Measurements from ENCODE around the gene IP6K1. TPM values are rescaled to one million over a fixed set of nuclear protein-coding genes. Genes with fewer than 3 reads are reported as not detected.

The IP6K1 gene
- total and polyA plus RNA-seq, 2 experiments from 2014 or later = 10.7 to 35.5 TPM

- H3K27ac Mint-ChIP-seq = peak overlapping the region; percentile 95
- Histone ChIP-seq H3K4me1 (ENCODE audit: insufficient read depth) (no peaks in the 10 kb centered on the region; the same call in 1 of the 2 replicates), H3K79me2 (replicated peaks; ENCODE audit: insufficient read depth) (no peaks in the 10 kb centered on the region; the same call in 1 of the 2 replicates), H3K27ac (ENCODE audit: low read depth) (no peak overlapping the region), H3K4me3 (peak overlapping the region; percentile 98), H3K27me3 (ENCODE audit: insufficient read depth) (no peaks in the 10 kb centered on the region), H3F3A (replicated peaks; ENCODE audit: low read depth) (peaks cover 20% of the 10 kb centered on the region), H3K36me3 (ENCODE audit: insufficient read depth) (peaks cover 5% of the 10 kb centered on the region; the same call in 1 of the 2 replicates), H3K9me2 (ENCODE audit: insufficient read depth) (no peaks in the 10 kb centered on the region), H3K4me2 (peak overlapping the region; percentile 98), H4K20me1 (replicated peaks; ENCODE audit: insufficient read depth) (peaks cover 7% of the 10 kb centered on the region; the same call in 1 of the 2 replicates), H2AFZ (no peak overlapping the region)
- H3K9me3 Mint-ChIP-seq = peaks cover 6% of the 10 kb centered on the region; the same call in 1 of the 3 replicates
- H3K27me3 Mint-ChIP-seq (ENCODE audit: insufficient read depth, low read depth, poor library complexity) = peaks cover 39% of the 10 kb centered on the region
- peaks cover 28% of the 10 kb centered on the region for H3K36me3 Mint-ChIP-seq (ENCODE audit: low read depth)
- TF ChIP-seq ZNF114 (CRISPR knock-in tag; IDR thresholded peaks at IDR 0.05) = no peak
- TF ChIP-seq POLR2AphosphoS5 (IDR thresholded peaks at IDR 0.05; ENCODE audit: low read depth) = no peak
- no peak for TF ChIP-seq ZNF331 (CRISPR knock-in tag; IDR thresholded peaks at IDR 0.05; ENCODE audit: low read depth)
- no peak for TF ChIP-seq ETS1 (IDR thresholded peaks at IDR 0.05)
- TF ChIP-seq ZNF462 (CRISPR knock-in tag; IDR thresholded peaks at IDR 0.05) = no peak
- TF ChIP-seq REST (IDR thresholded peaks at IDR 0.05; ENCODE audit: unreplicated experiment) = no peak
- H3K4me3 Mint-ChIP-seq = peak overlapping the region; percentile 94
- H3K4me1 Mint-ChIP-seq = peaks cover 16% of the 10 kb centered on the region
- ATAC-seq = no peak
- no peak for DNase-seq (ENCODE audit: low spot score)
Measured at GRCh38 chr3:49722896-49723295, 63.4 kb downstream of the IP6K1 start.

Measured in GM23338 (cell line).